ENCODE results near the gene MACROD2. TPM values are rescaled to one million over a fixed set of nuclear protein-coding genes. Genes with fewer than 3 reads are reported as not detected.
"Not testable (repeated sequence)": the region's sequence is repeated elsewhere in the genome, so short reads cannot be mapped to it uniquely, and the experiment has no call there.

The MACROD2 gene
- polyA plus RNA-seq, 1 donor from 2014 or later = 23.2 TPM

DNA sequence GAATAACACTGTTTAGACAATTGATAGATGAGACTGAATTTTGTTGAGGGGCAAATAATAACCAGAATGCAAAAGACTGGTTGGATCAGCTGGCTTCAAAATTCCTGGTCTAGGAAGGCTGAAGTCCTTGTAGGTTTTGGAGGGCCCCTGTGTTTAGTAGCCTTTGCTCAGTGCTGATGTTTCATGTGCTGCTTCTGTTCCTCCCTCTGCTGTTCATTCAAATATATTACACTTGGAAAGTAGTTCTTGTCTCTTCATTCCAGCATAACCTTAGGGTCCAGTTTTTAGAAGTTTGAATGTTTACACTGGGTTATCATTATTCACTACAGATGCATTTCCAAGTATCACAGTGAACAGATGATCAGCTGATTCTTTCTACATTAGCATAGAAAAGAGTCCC is 269.6 kb downstream of the MACROD2 start:
- Histone ChIP-seq H3K4me3 (ENCODE audit: low read length) (no peak overlapping the region), H3K4me2 (ENCODE audit: low read length) (no peak overlapping the region), H3F3A (ENCODE audit: insufficient read depth, low read length, poor library complexity, severe bottlenecking) (no peaks in the 10 kb centered on the region), H2AFZ (ENCODE audit: low read depth, low read length) (no peak overlapping the region), H3K79me2 (replicated peaks; ENCODE audit: insufficient read depth, low read length) (no peaks in the 10 kb centered on the region), H3K27ac (ENCODE audit: low read length) (no peak overlapping the region), H3K9ac (ENCODE audit: low read length) (no peak overlapping the region), H3K36me3 (ENCODE audit: insufficient read depth, low read length) (no peaks in the 10 kb centered on the region), H3K27me3 (ENCODE audit: insufficient read depth, low read depth, low read length) (no peaks in the 10 kb centered on the region), H3K9me2 (ENCODE audit: insufficient read depth, low read length) (no peaks in the 10 kb centered on the region), H3K9me3 (ENCODE audit: low read length) (no peaks in the 10 kb centered on the region), H4K20me1 (ENCODE audit: insufficient read depth) (no peaks in the 10 kb centered on the region)
- no peak for TF ChIP-seq RAD21 (conservative IDR thresholded peaks at IDR 0.05)
- TF ChIP-seq SMC3 (conservative IDR thresholded peaks at IDR 0.05; ENCODE audit: poor library complexity) = no peak
- no peak for TF ChIP-seq TAF1 (IDR thresholded peaks at IDR 0.05; ENCODE audit: low read depth)
- TF ChIP-seq EP300 (conservative IDR thresholded peaks at IDR 0.05; ENCODE audit: poor library complexity, severe bottlenecking) = no peak
- no peak for TF ChIP-seq POLR2AphosphoS5 (IDR thresholded peaks at IDR 0.05)
- TF ChIP-seq, protein P1, sequence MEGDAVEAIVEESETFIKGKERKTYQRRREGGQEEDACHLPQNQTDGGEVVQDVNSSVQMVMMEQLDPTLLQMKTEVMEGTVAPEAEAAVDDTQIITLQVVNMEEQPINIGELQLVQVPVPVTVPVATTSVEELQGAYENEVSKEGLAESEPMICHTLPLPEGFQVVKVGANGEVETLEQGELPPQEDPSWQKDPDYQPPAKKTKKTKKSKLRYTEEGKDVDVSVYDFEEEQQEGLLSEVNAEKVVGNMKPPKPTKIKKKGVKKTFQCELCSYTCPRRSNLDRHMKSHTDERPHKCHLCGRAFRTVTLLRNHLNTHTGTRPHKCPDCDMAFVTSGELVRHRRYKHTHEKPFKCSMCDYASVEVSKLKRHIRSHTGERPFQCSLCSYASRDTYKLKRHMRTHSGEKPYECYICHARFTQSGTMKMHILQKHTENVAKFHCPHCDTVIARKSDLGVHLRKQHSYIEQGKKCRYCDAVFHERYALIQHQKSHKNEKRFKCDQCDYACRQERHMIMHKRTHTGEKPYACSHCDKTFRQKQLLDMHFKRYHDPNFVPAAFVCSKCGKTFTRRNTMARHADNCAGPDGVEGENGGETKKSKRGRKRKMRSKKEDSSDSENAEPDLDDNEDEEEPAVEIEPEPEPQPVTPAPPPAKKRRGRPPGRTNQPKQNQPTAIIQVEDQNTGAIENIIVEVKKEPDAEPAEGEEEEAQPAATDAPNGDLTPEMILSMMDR (IDR thresholded peaks at IDR 0.05; ENCODE audit: poor library complexity, severe bottlenecking) = no peak
- TF ChIP-seq EZH2 (IDR thresholded peaks at IDR 0.05; ENCODE audit: borderline replicate concordance, insufficient read depth, low read length, poor library complexity, severe bottlenecking) = no peak
- TF ChIP-seq, protein P2, sequence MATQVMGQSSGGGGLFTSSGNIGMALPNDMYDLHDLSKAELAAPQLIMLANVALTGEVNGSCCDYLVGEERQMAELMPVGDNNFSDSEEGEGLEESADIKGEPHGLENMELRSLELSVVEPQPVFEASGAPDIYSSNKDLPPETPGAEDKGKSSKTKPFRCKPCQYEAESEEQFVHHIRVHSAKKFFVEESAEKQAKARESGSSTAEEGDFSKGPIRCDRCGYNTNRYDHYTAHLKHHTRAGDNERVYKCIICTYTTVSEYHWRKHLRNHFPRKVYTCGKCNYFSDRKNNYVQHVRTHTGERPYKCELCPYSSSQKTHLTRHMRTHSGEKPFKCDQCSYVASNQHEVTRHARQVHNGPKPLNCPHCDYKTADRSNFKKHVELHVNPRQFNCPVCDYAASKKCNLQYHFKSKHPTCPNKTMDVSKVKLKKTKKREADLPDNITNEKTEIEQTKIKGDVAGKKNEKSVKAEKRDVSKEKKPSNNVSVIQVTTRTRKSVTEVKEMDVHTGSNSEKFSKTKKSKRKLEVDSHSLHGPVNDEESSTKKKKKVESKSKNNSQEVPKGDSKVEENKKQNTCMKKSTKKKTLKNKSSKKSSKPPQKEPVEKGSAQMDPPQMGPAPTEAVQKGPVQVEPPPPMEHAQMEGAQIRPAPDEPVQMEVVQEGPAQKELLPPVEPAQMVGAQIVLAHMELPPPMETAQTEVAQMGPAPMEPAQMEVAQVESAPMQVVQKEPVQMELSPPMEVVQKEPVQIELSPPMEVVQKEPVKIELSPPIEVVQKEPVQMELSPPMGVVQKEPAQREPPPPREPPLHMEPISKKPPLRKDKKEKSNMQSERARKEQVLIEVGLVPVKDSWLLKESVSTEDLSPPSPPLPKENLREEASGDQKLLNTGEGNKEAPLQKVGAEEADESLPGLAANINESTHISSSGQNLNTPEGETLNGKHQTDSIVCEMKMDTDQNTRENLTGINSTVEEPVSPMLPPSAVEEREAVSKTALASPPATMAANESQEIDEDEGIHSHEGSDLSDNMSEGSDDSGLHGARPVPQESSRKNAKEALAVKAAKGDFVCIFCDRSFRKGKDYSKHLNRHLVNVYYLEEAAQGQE (IDR thresholded peaks at IDR 0.05; ENCODE audit: borderline replicate concordance) = no peak
- no peak for TF ChIP-seq MXI1 (conservative IDR thresholded peaks at IDR 0.05; ENCODE audit: poor library complexity, severe bottlenecking)

DNA sequence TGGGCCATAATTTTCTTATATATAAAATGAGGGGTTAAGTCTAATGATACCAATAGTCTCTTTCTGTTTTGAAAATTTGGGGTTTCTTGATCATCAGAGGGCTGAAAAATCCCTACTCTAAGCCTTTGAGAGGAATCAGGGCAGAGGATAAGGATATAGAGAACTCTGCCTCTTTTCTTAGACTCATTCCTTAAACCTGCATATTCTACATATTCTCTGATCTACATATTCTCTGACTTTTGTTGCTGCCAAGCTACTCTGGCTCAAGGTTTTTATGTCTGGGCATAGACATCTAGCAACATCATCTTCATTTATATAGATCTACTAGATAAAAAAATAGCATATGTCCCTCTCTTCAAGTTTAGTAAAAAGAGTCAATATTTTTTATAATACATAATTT is 270.9 kb downstream of the MACROD2 start:
- TF ChIP-seq RAD21 (conservative IDR thresholded peaks at IDR 0.05) = no peak
- TF ChIP-seq, protein P1 (IDR thresholded peaks at IDR 0.05; ENCODE audit: poor library complexity, severe bottlenecking) = no peak
- TF ChIP-seq, protein P2 (IDR thresholded peaks at IDR 0.05; ENCODE audit: borderline replicate concordance) = no peak
- no peak for TF ChIP-seq EP300 (conservative IDR thresholded peaks at IDR 0.05; ENCODE audit: poor library complexity, severe bottlenecking)
- TF ChIP-seq SMC3 (conservative IDR thresholded peaks at IDR 0.05; ENCODE audit: poor library complexity) = no peak
- TF ChIP-seq EZH2 (IDR thresholded peaks at IDR 0.05; ENCODE audit: borderline replicate concordance, insufficient read depth, low read length, poor library complexity, severe bottlenecking) = no peak
- no peak for TF ChIP-seq MXI1 (conservative IDR thresholded peaks at IDR 0.05; ENCODE audit: poor library complexity, severe bottlenecking)
- no peak overlapping the region for H3K9ac ChIP-seq (ENCODE audit: low read length)

DNA sequence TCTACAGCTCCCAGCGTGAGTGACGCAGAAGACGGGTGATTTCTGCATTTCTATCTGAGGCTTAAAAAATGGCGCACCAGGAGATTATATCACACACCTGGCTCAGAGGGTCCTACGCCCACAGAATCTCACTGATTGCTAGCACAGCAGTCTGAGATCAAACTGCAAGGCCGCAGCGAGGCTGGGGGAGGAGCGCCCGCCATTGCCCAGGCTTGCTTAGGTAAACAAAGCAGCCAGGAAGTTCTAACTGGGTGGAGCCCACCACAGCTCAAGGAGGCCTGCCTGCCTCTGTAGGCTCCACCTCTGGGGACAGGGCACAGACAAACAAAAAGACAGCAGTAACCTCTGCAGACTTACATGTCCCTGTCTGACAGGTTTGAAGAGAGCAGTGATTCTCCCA is 275.4 kb downstream of the MACROD2 start:
- not testable (repeated sequence) for H3K79me2 ChIP-seq (replicated peaks; ENCODE audit: insufficient read depth, low read length); H2AFZ ChIP-seq (ENCODE audit: low read depth, low read length); H3K4me2 ChIP-seq (ENCODE audit: low read length); H3K27ac ChIP-seq (ENCODE audit: low read length); H3F3A ChIP-seq (ENCODE audit: insufficient read depth, low read length, poor library complexity, severe bottlenecking); H4K20me1 ChIP-seq (ENCODE audit: insufficient read depth); H3K36me3 ChIP-seq (ENCODE audit: insufficient read depth, low read length); H3K27me3 ChIP-seq (ENCODE audit: insufficient read depth, low read depth, low read length); H3K9ac ChIP-seq (ENCODE audit: low read length); H3K9me2 ChIP-seq (ENCODE audit: insufficient read depth, low read length); H3K9me3 ChIP-seq (ENCODE audit: low read length); H3K4me3 ChIP-seq (ENCODE audit: low read length)

More for the DNA sequence above, 270.9 kb downstream of the MACROD2 start:
- H3K9me3 ChIP-seq (ENCODE audit: low read length) = no peaks in the 10 kb centered on the region
- no peak overlapping the region for H2AFZ ChIP-seq (ENCODE audit: low read depth, low read length)
- no peaks in the 10 kb centered on the region for H3K9me2 ChIP-seq (ENCODE audit: insufficient read depth, low read length)
- H4K20me1 ChIP-seq (ENCODE audit: insufficient read depth) = no peaks in the 10 kb centered on the region
- H3K27ac ChIP-seq (ENCODE audit: low read length) = no peak overlapping the region
- no peak overlapping the region for H3K4me2 ChIP-seq (ENCODE audit: low read length)
- no peaks in the 10 kb centered on the region for H3K27me3 ChIP-seq (ENCODE audit: insufficient read depth, low read depth, low read length)
- no peaks in the 10 kb centered on the region for H3K79me2 ChIP-seq (replicated peaks; ENCODE audit: insufficient read depth, low read length)
- H3F3A ChIP-seq (ENCODE audit: insufficient read depth, low read length, poor library complexity, severe bottlenecking) = no peaks in the 10 kb centered on the region
- H3K4me3 ChIP-seq (ENCODE audit: low read length) = no peak overlapping the region
- no peaks in the 10 kb centered on the region for H3K36me3 ChIP-seq (ENCODE audit: insufficient read depth, low read length)
